ENCODE data around the gene HOXB1. TPM values are rescaled to one million over a fixed set of nuclear protein-coding genes. Genes with fewer than 3 reads are reported as not detected.
"Not testable (repeated sequence)": the region's sequence is repeated elsewhere in the genome, so short reads cannot be mapped to it uniquely, and the experiment has no call there.

HOXB1 gene
- total RNA-seq, 1 donor from 2014 or later: not detected

GRCh38 chr17:48537316-48537715 is 6.5 kb upstream of the HOXB1 start:
- Mint-ChIP-seq H3K4me1 (ENCODE audit: unreplicated experiment) (no peaks in the 10 kb centered on the region), H3K9me3 (ENCODE audit: unreplicated experiment) (no peaks in the 10 kb centered on the region), H3K27ac (ENCODE audit: unreplicated experiment) (no peak overlapping the region), H3K4me3 (ENCODE audit: unreplicated experiment) (no peak overlapping the region), H3K27me3 (ENCODE audit: unreplicated experiment) (peaks cover 45% of the 10 kb centered on the region), H3K36me3 (ENCODE audit: unreplicated experiment) (no peaks in the 10 kb centered on the region)
- DNase-seq (ENCODE audit: extremely low spot score, unreplicated experiment): no peak
- no peak for TF ChIP-seq CTCF (IDR thresholded peaks at IDR 0.05)

DNA sequence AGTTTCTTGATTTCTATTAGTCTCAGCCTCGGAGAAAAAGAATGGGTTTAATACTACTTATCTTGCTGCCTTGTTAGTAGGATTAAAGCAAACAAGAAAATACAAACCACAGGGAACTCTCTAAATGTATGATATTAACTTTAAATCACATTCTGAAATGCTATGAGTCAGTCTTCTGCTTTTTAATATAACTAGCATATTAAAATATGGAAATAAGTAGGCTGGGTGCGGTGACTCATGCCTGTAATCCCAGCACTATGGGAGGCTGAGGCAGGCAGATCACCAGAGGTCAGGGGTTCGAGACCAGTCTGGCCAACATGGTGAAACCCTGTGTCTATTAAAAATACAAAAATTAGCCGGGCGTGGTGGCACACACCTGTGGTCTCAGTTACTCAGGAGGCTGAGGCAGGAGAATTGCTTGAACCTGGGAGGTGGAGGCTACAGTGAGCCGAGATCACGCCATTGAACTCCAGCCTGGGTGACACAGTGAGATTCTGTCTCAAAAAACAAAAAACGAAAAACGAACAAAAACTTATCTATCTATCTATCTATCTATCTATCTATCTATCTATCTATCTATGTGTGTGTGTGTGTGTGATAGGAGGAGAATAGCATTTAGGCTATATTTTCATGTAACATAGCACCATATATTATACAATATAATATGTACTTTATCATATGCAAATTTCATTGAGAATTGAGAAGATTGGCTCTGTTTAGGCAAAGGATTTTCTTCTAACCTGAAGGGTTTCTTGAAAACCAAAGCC is 5.2 kb upstream of the HOXB1 start:
- H3K4me1 Mint-ChIP-seq (ENCODE audit: unreplicated experiment); H3K4me3 Mint-ChIP-seq (ENCODE audit: unreplicated experiment); H3K36me3 Mint-ChIP-seq (ENCODE audit: unreplicated experiment); H3K9me3 Mint-ChIP-seq (ENCODE audit: unreplicated experiment); H3K27ac Mint-ChIP-seq (ENCODE audit: unreplicated experiment); DNase-seq (ENCODE audit: extremely low spot score, unreplicated experiment): not testable (repeated sequence)
- peaks cover 44% of the 10 kb centered on the region for H3K27me3 Mint-ChIP-seq (ENCODE audit: unreplicated experiment)

DNA sequence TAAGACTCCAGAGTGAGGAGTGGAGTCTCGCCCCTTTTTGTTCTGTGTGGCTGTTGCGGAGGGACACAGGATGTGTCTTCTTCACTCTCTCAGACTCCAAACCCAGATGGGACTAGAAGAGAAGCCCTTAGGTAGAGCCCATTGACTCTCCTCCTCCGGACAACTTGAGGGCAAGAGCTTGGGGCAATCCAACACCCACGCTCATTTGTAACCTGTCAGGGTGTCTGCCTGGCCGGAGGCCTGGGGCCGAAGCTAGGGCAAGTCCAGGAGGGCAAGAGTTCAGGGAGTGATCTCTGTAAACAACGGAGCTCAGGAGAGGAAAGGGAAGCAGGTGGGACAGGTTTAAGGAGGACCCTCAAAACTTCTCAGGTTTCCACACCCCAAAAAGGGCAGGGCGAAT is 1.4 kb upstream of the HOXB1 start:
- Mint-ChIP-seq H3K4me1 (ENCODE audit: unreplicated experiment) (no peaks in the 10 kb centered on the region), H3K27ac (ENCODE audit: unreplicated experiment) (no peak overlapping the region), H3K27me3 (ENCODE audit: unreplicated experiment) (peaks cover 53% of the 10 kb centered on the region), H3K36me3 (ENCODE audit: unreplicated experiment) (no peaks in the 10 kb centered on the region), H3K9me3 (ENCODE audit: unreplicated experiment) (no peaks in the 10 kb centered on the region), H3K4me3 (ENCODE audit: unreplicated experiment) (no peak overlapping the region)
- no peak for TF ChIP-seq CTCF (IDR thresholded peaks at IDR 0.05)
- no peak for DNase-seq (ENCODE audit: extremely low spot score, unreplicated experiment)

- Mint-ChIP-seq H3K27me3 (ENCODE audit: unreplicated experiment) (peaks cover 58% of the 10 kb centered on the region), H3K9me3 (ENCODE audit: unreplicated experiment) (no peaks in the 10 kb centered on the region), H3K4me3 (ENCODE audit: unreplicated experiment) (no peak overlapping the region)
These were observed 464 bp downstream of the HOXB1 start for GRCh38 chr17:48530208-48530886.

GRCh38 chr17:48529683-48530009 is 1.2 kb downstream of the HOXB1 start:
- H3K9me3 Mint-ChIP-seq (ENCODE audit: unreplicated experiment): no peaks in the 10 kb centered on the region
- no peak for TF ChIP-seq CTCF (IDR thresholded peaks at IDR 0.05)
- H3K36me3 Mint-ChIP-seq (ENCODE audit: unreplicated experiment): no peaks in the 10 kb centered on the region
- no peak overlapping the region for H3K4me3 Mint-ChIP-seq (ENCODE audit: unreplicated experiment)
- DNase-seq (ENCODE audit: extremely low spot score, unreplicated experiment): no peak
- no peak overlapping the region for H3K27ac Mint-ChIP-seq (ENCODE audit: unreplicated experiment)
- H3K4me1 Mint-ChIP-seq (ENCODE audit: unreplicated experiment): no peaks in the 10 kb centered on the region
- H3K27me3 Mint-ChIP-seq (ENCODE audit: unreplicated experiment): peaks cover 65% of the 10 kb centered on the region

More at GRCh38 chr17:48530208-48530886, 464 bp downstream of the HOXB1 start:
- no peak overlapping the region for H3K27ac Mint-ChIP-seq (ENCODE audit: unreplicated experiment)
- peak; percentile 84 for DNase-seq (ENCODE audit: extremely low spot score, unreplicated experiment)
- no peak for TF ChIP-seq CTCF (IDR thresholded peaks at IDR 0.05)
- no peaks in the 10 kb centered on the region for H3K4me1 Mint-ChIP-seq (ENCODE audit: unreplicated experiment)
- H3K36me3 Mint-ChIP-seq (ENCODE audit: unreplicated experiment): no peaks in the 10 kb centered on the region

Data from osteocyte (in vitro differentiated cells).